CD4-positive, alpha-beta T cell treated with Interleukin-12 subunit alpha and Interleukin-12 subunit beta, for 1 hour (primary cell): ENCODE data around the gene TYROBP.

Experiments used
- DNase-seq: peaks from one replicate; pipeline ENCODE4 v3.0.0-alpha.2; 2020

TYROBP gene

GRCh38 chr19:35869327-35870123, 38.6 kb downstream of the TYROBP start:
- DNase-seq, result peak; percentile 86

- DNase-seq, result no peak
Measured at GRCh38 chr19:35868823-35869326, 39.2 kb downstream of the TYROBP start.

- peak; percentile 71 for DNase-seq
Measured at GRCh38 chr19:35868172-35868822, 39.8 kb downstream of the TYROBP start, which contains the start of gene APLP1. TSS of gene APLP1 (plus strand) at chr19:35868574. CDS start at chr19:35868637, 63 bp downstream.

GRCh38 chr19:35863018-35863417, 45.1 kb downstream of the TYROBP start:
- DNase-seq, result no peak

- DNase-seq, result no peak
Measured at GRCh38 chr19:35862528-35862927, 45.6 kb downstream of the TYROBP start.

GRCh38 chr19:35861640-35862160, 46.4 kb downstream of the TYROBP start:
- no peak for DNase-seq

- no peak for DNase-seq
Measured at GRCh38 chr19:35860818-35861639, 47.1 kb downstream of the TYROBP start.

- no peak for DNase-seq
Measured at GRCh38 chr19:35860436-35860817, 47.7 kb downstream of the TYROBP start.

GRCh38 chr19:35859414-35859813, 48.7 kb downstream of the TYROBP start:
- no peak for DNase-seq

GRCh38 chr19:35858311-35858710, 49.8 kb downstream of the TYROBP start:
- DNase-seq, result no peak

- DNase-seq, result peak; percentile 20
Measured at GRCh38 chr19:35856546-35857149, 51.4 kb downstream of the TYROBP start, which contains the start of gene KIRREL2. TSS of gene KIRREL2 (plus strand) at chr19:35856911. CDS start at chr19:35857120, 209 bp downstream.
